SJSA1 (cell line): ENCODE results near the gene SETBP1. TPM values are rescaled to one million over a fixed set of nuclear protein-coding genes. Genes with fewer than 3 reads are reported as not detected.

Experiments
- DNase-seq, 2 experiments: peaks; one replicate each; pipeline ENCODE4 v3.0.0-alpha.2; 2015 to 2020; ENCODE audit warnings: low spot score in 2 of 2, low read depth in 1 of 2
- H3K27ac ChIP-seq: fragments of 250-450 bp; sonication (Bioruptor Pico); 2 replicates; pipeline ENCODE4 v1.5.1; 2020; ENCODE audit warnings: mild to moderate bottlenecking, moderate library complexity
- H3K27me3 ChIP-seq: fragments of 250-450 bp; sonication (Bioruptor Pico); replicated peaks from 2 replicates; pipeline ENCODE4 v1.5.1; 2020; ENCODE audit warnings: mild to moderate bottlenecking, moderate library complexity
- H3K36me3 ChIP-seq: fragments of 250-450 bp; sonication (Bioruptor Pico); 2 replicates; pipeline ENCODE4 v1.5.1; 2020; ENCODE audit warnings: mild to moderate bottlenecking
- H3K4me1 ChIP-seq: fragments of 250-450 bp; sonication (Bioruptor Pico); replicated peaks from 2 replicates; pipeline ENCODE4 v1.6.1; 2021; ENCODE audit warnings: mild to moderate bottlenecking
- H3K4me3 ChIP-seq: fragments of 250-450 bp; sonication (Bioruptor Pico); 2 replicates; pipeline ENCODE4 v1.5.1; 2020; ENCODE audit warnings: mild to moderate bottlenecking
- H3K9me3 ChIP-seq: fragments of 250-450 bp; sonication (Bioruptor Pico); replicated peaks from 2 replicates; pipeline ENCODE4 v1.5.1; 2020; ENCODE audit warnings: mild to moderate bottlenecking
- total RNA-seq: library from RNA; depleted of rRNA; stranded (reverse); fragments of >200 nt; shearing (Covaris generic); gene quantifications from 2 replicates; pipeline ENCODE4 v1.2.3, GENCODE V29; 2014

SETBP1 gene
- total RNA-seq, 1 experiment from 2014 or later = 9.9 TPM

DNA sequence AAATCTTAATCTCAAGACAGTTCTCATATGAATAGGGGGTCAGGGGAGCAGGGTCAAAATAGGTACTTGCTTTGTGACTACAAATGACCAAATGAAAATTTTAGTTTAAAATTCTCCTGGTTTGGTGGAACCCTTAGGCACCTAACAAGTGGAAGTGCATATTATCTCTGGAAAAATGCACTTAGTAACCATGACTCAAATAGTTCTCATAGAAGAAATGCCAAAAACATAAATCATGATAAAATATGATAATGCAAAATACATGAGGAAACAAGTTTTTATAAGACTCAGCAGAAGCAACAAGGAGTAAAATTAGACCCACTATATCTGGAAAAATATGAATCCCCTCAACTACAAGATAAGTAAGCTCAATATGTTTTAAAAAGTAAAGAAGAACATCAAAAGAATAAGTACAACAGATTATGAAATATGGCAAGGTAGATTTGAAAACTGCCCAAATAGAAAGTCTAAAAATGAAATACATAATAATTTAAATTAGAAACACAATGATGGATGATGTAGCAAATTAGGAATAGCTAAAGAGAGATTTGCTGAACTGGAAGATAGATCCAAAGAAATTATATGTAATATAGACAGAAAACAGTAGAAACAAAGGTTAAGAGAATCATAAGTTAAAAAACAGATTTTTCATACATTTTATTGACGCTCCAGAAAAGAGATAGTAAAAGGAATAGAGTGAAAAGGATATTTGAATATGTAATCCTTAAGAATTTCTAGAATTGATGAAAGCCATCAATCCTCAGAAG lies 308.3 kb downstream of the SETBP1 start:
- DNase-seq = no peak
- Histone ChIP-seq H3K4me1 (no peaks in the 10 kb centered on the region), H3K4me3 (no peak overlapping the region), H3K27ac (no peak overlapping the region), H3K9me3 (no peaks in the 10 kb centered on the region), H3K27me3 (no peaks in the 10 kb centered on the region), H3K36me3 (no peaks in the 10 kb centered on the region)

DNA sequence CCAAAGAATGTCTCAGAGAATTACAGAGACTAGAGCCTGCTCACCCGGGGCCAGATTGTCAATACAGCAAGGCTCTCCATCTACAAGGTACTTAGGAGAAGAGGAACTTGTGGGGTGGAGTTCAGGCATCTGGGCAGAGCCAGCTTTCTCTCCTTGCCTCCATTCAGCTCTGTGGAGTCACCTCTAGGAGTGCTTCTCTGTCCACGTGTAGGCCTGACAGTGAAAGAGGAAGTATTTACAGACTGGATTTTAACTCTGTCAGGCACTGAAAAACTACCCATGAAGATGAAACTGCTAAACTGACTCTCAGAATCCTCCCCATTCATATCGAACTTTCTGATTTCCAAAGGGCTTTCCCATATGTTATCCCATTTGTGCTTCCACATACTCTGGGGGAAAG lies 315.6 kb downstream of the SETBP1 start:
- Histone ChIP-seq H3K27me3 (no peaks in the 10 kb centered on the region; the same call in 1 of the 2 replicates), H3K4me3 (no peak overlapping the region), H3K27ac (no peak overlapping the region), H3K36me3 (no peaks in the 10 kb centered on the region), H3K9me3 (0 out of 2 replicates have a peak, but pooled peaks cover 2% of the 10 kb centered on the region), H3K4me1 (no peaks in the 10 kb centered on the region)
- no peak for DNase-seq

DNA sequence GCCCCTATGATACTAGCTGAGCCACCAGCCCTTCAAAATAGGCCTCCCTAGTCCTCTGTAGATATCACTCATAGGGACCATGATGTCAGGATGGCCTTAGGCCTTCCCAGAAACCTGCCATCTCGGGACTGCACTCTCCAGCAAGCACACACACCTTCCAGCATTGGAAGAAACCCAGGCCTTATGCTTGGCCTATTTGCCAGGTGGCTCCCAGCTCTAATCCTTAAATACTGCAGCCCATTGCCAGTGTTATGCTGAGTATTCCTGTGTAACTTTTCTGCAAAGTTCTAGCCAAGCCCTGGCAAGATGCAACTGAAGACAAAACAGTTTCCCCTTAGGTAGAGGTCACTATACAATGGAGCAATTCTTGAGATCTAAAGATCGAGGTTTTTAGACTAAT lies 316.5 kb downstream of the SETBP1 start:
- H3K36me3 ChIP-seq = no peaks in the 10 kb centered on the region
- H3K27me3 ChIP-seq = no peaks in the 10 kb centered on the region; the same call in 1 of the 2 replicates
- no peak overlapping the region for H3K27ac ChIP-seq
- 0 out of 2 replicates have a peak, but pooled peaks cover 2% of the 10 kb centered on the region for H3K9me3 ChIP-seq
- H3K4me3 ChIP-seq = no peak overlapping the region
- DNase-seq = no peak
- H3K4me1 ChIP-seq = no peaks in the 10 kb centered on the region

DNA sequence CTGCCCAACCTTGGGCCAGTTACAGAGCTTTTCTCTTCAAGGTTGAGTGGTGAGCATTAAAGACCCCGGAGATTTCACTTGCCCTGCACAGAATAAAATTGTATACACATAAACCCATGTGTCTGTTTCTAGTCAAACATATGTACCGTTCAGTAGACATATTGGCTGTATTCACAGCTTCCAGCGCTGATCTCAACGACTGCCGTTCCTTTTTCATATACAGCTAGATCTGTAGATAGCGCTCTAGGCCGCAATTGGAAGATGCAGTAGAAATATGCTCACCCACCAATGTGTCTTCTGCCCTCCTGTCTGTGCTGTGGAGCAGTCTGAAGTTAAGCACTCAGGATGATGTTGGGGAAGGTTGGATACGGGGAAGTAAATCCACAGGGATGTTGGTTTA lies 317.7 kb downstream of the SETBP1 start:
- Histone ChIP-seq H3K36me3 (no peaks in the 10 kb centered on the region), H3K27ac (no peak overlapping the region), H3K27me3 (no peaks in the 10 kb centered on the region; the same call in 1 of the 2 replicates), H3K4me3 (no peak overlapping the region), H3K4me1 (no peaks in the 10 kb centered on the region), H3K9me3 (0 out of 2 replicates have a peak, but pooled peaks cover 2% of the 10 kb centered on the region)
- no peak for DNase-seq

DNA sequence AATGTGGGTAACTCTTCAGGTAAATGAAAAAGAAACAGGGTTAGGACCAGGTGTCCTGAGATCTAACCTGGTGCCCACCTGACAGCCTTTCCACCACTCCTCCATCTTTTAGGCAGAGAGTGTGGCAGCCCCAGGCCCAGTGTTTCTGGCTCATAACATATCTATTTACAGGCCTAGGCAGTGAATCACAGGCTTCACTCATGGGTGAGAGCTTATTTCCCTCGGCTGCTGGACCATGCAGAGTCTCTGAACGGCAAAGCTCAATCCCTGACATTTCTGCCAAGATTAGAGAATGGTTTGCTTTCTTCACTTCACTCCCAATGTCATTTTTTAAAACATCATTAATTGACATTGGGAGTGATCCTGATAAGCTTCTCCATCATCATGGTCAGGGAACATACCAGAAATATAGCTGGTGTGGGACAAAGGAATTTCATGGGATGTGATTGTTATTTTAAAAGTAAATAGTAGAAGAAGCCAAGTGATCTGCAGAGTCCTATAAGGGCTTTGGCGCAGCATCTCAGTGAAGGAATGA lies 323.9 kb downstream of the SETBP1 start:
- Histone ChIP-seq H3K27ac (no peak overlapping the region), H3K27me3 (no peaks in the 10 kb centered on the region), H3K4me1 (no peaks in the 10 kb centered on the region; the same call in 1 of the 2 replicates), H3K36me3 (no peaks in the 10 kb centered on the region), H3K4me3 (no peak overlapping the region), H3K9me3 (no peaks in the 10 kb centered on the region)
- DNase-seq = no peak

DNA sequence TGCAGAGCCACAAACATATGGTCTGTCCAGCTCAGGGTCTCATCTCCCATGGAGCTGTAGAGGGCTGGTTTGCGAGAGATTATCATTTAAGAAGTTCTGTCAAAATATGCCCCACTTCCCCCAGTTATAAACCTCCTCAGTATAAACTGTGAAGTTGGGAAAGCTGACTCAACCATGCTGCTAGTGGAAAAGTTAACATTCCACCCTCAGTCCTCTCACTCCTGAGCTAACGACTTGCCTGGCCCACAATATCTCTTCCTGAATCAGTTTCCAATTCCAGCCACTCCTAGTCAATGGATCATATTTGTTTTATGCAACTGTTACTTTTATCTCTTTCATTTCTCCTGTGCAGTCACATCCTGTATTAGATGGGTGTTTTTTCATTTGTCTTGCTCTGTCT lies 326.2 kb downstream of the SETBP1 start:
- H3K4me3 ChIP-seq = no peak overlapping the region
- H3K9me3 ChIP-seq = no peaks in the 10 kb centered on the region
- DNase-seq = no peak
- H3K36me3 ChIP-seq = no peaks in the 10 kb centered on the region
- peaks cover 5% of the 10 kb centered on the region for H3K4me1 ChIP-seq
- H3K27ac ChIP-seq = no peak overlapping the region
- no peaks in the 10 kb centered on the region for H3K27me3 ChIP-seq

DNA sequence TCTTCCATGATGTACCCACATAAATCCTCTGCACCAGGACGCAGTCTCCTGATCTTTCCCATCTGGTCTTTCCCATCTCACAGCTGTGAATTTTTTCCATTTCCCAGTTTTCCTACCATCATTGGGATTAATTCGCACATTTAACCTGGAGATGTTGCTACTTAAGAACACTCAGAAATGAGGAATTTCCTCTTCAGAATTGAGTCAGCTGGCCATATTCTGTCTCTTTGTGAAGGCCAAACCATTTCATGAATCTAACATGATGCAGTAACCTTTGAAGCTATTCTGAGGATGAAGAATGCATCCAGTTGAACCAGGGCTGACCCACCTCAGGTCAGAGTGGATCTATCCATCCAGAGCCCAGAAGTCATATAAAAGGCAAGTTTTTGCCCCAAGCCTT lies 326.8 kb downstream of the SETBP1 start:
- no peak overlapping the region for H3K27ac ChIP-seq
- H3K4me1 ChIP-seq = peaks cover 5% of the 10 kb centered on the region
- DNase-seq = no peak

DNA sequence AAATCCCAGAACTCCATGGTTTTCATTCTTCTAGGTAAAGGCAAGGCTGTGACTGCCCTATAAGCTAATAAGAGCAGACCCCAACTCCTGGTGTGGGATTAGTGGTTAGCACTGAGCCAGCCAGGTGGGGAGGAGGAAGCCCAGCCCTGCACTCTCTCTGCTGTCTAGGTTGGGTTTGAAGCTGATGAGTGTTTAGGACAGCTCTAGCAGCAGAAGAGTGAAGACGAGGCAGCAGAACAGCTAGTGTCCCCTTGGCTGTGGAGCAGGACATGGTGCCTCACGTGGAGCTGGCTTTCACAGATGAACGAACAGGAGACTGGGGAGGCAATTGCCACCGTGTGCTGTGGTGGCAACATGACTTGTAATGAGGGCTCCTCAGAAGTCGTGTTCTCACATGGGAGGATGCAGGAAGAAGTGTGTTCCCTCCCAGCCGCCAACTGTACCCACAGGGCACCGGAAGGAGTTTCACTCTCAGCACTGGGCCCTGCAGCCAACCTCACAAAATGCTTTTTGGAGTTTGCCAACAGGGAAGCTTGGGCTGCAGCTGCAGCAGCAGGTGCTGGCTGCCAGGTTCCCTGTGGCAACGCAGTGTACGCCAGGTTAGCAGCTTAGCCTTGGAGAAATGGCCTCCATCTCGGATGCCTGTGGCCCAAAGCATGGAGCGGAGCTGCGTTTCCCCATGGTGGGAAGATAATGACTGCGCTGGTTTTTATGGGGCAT lies 328.2 kb downstream of the SETBP1 start:
- no peak overlapping the region for H3K27ac ChIP-seq
- H3K27me3 ChIP-seq = no peaks in the 10 kb centered on the region
- H3K9me3 ChIP-seq = no peaks in the 10 kb centered on the region
- H3K36me3 ChIP-seq = no peaks in the 10 kb centered on the region
- peaks cover 10% of the 10 kb centered on the region for H3K4me1 ChIP-seq
- DNase-seq = no peak
- no peak overlapping the region for H3K4me3 ChIP-seq

More for the DNA sequence above, 326.8 kb downstream of the SETBP1 start:
- H3K9me3 ChIP-seq = no peaks in the 10 kb centered on the region
- no peak overlapping the region for H3K4me3 ChIP-seq
- no peaks in the 10 kb centered on the region for H3K27me3 ChIP-seq
- H3K36me3 ChIP-seq = no peaks in the 10 kb centered on the region

DNA sequence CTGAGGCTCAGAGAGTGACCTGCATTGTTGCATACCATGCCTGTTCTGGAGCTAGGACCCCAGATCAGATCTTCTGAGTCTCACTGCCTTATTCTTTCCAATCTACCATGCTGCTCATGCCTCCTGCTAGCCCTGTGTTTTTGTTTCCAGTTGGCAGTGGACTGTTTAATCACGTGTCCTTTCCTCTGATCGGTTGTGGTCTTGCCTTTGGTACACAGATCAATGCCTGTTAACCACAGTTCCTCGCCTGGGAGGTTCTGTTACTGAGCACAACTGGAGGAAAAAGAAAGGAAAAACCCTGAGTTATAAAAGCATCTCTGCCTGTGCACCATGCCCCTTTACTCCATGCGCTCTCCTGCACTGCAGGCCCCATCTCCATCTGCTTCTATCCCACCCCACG lies 329.1 kb downstream of the SETBP1 start:
- peaks cover 17% of the 10 kb centered on the region for H3K4me1 ChIP-seq
- H3K27me3 ChIP-seq = no peaks in the 10 kb centered on the region
- H3K27ac ChIP-seq = no peak overlapping the region
- no peaks in the 10 kb centered on the region for H3K36me3 ChIP-seq
- H3K4me3 ChIP-seq = no peak overlapping the region
- no peak for DNase-seq
- H3K9me3 ChIP-seq = no peaks in the 10 kb centered on the region

DNA sequence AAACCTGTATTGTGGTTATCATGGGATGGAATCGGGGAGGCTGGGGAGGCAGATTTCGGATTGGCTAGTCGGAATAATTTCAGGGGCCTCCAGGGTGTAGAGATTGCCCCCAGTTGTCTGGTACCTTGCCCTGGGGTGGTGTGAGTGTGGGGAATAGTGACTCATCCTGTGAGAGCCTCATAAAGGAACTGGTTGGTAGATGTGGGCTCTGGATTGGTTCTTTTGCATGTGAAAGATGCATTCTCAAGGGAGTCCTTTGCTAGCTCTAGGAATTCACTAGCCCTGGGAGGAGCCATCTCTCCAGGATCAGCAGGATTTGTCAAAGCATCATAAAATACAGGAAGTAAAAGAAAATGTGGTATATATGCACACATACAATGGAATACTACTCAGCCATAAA lies 331.6 kb downstream of the SETBP1 start:
- Histone ChIP-seq H3K27me3 (no peaks in the 10 kb centered on the region), H3K36me3 (no peaks in the 10 kb centered on the region), H3K4me3 (no peak overlapping the region), H3K9me3 (no peaks in the 10 kb centered on the region), H3K27ac (no peak overlapping the region), H3K4me1 (peaks cover 32% of the 10 kb centered on the region)
- DNase-seq = no peak

DNA sequence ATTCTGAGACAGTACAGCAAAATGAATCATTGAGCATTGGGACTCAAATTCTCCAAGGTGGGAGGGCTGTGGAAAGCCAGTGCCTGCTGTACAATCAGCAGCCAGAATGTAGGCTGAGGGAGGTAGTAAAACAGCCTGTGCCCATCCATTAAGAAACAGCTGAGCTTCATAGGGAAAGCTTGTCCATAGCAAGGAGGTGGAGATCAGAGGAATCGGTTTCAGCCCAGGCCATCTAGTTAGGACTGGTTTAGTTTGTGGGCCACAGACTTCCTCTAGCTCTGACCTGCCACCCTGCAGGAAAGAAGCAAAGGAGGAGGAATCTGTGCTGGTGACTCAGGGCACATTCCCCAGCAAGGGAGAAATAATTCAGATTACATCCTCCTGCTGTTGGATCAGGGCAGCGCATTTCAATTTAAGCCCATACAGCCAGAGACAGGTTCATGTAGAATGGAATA lies 333.4 kb downstream of the SETBP1 start:
- no peak overlapping the region for H3K4me3 ChIP-seq
- H3K4me1 ChIP-seq = peaks cover 37% of the 10 kb centered on the region
- H3K36me3 ChIP-seq = no peaks in the 10 kb centered on the region
- DNase-seq = peak; percentile 64 to 76
- H3K27ac ChIP-seq = peak overlapping the region; percentile 55
- H3K27me3 ChIP-seq = no peaks in the 10 kb centered on the region
- H3K9me3 ChIP-seq = no peaks in the 10 kb centered on the region

DNA sequence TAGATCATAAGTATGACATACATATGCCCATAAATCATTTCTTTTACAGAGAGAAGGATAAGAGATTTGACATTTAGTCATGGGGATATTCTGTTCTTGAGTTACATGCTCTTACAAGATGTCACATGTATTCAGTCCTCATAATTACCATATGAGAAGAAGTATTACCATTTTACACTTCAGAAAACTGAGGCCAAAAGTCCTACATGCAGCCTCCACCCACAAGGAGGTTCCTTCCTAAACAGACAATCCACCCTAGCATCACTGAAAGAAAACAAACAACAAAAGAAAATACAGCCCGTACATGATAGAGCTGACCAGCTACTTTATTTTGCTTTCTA lies 335.1 kb downstream of the SETBP1 start:
- H3K27me3 ChIP-seq = no peaks in the 10 kb centered on the region
- no peak for DNase-seq
- H3K9me3 ChIP-seq = no peaks in the 10 kb centered on the region
- H3K27ac ChIP-seq = peak overlapping the region; percentile 51
- H3K4me3 ChIP-seq = peak overlapping the region; percentile 21; the same call in 1 of the 2 replicates
- H3K36me3 ChIP-seq = no peaks in the 10 kb centered on the region
- peaks cover 37% of the 10 kb centered on the region for H3K4me1 ChIP-seq

DNA sequence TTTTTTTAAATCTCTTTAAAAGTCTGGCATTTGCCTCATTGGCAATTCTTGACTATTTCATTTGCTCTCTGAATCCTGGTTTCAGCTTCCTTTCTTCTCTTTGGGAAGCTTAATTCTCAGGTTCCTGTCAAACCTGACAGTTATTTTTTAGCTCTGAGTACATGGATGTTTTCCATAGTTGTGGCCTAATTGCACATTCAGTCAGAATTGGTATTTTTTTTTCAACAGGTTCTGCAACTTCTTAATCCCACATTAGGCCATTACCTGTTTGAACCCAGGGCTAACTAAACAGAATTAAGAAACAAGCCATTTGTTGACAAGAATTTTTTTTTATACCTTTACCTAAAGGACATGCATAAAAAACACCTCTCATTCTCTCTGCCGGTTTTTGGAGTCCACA lies 338.8 kb downstream of the SETBP1 start:
- Histone ChIP-seq H3K4me3 (no peak overlapping the region), H3K27ac (no peak overlapping the region), H3K4me1 (peaks cover 21% of the 10 kb centered on the region), H3K36me3 (no peaks in the 10 kb centered on the region), H3K9me3 (no peaks in the 10 kb centered on the region), H3K27me3 (no peaks in the 10 kb centered on the region)
- DNase-seq = no peak

DNA sequence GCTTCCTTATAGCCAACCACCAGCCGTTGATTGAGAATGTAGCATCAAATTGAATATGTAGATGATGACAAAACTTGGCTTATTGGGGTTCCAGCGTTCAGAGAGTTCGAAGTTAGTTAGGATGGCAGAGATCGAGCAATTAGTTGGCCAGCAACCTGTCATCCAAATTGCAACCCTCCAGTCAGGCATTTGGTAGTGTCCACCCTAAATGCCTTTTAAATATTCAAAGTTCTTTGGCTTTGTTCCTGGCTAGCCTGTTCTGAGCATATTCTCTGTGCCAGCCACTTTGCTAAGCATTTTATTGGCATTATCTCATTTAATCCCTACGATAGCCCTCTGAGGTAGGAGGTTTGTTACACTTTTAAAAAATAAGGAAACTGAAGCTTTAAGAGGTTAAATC lies 342.8 kb downstream of the SETBP1 start:
- no peaks in the 10 kb centered on the region for H3K4me1 ChIP-seq
- no peak overlapping the region for H3K27ac ChIP-seq
- no peak for DNase-seq

More for the DNA sequence above, 342.8 kb downstream of the SETBP1 start:
- no peaks in the 10 kb centered on the region for H3K27me3 ChIP-seq
- H3K9me3 ChIP-seq = no peaks in the 10 kb centered on the region
- H3K36me3 ChIP-seq = no peaks in the 10 kb centered on the region
- H3K4me3 ChIP-seq = no peak overlapping the region
